SU-DHL-6 (cell line): ENCODE results near the gene PRKD1.

Experiments used
- H2AFZ ChIP-seq: fragments of 200-600 bp; sonication (generic); 2 replicates; pipeline ENCODE4 v1.6.1; 2014; ENCODE audit warnings: low read depth, mild to moderate bottlenecking, moderate library complexity, mixed read lengths, antibody characterized with exemption, low read length; ENCODE audit not compliant: severe bottlenecking
- H3F3A ChIP-seq: fragments of 200-600 bp; shearing (Covaris generic); 2 replicates; pipeline ENCODE4 v1.6.0; 2016; ENCODE audit warnings: antibody characterized with exemption, mild to moderate bottlenecking; ENCODE audit not compliant: insufficient read depth
- H3K27ac ChIP-seq: fragments of 200-600 bp; sonication (generic); 2 replicates; pipeline ENCODE4 v1.5.1; 2016; ENCODE audit warnings: low read depth, mild to moderate bottlenecking, low read length, moderate library complexity, mixed read lengths
- H3K27me3 ChIP-seq: fragments of 200-600 bp; sonication (generic), shearing (Covaris generic); 2 replicates; pipeline ENCODE4 v1.6.0; 2014; ENCODE audit warnings: mild to moderate bottlenecking, low read length
- H3K36me3 ChIP-seq: fragments of 200-600 bp; sonication (generic); 2 replicates; pipeline ENCODE4 v1.6.1; 2014; ENCODE audit warnings: mild to moderate bottlenecking, low read length, mixed read lengths
- H3K4me2 ChIP-seq: fragments of 300-600, 200-600 bp; shearing (Covaris generic), sonication (generic); 2 replicates; pipeline ENCODE4 v1.6.0; 2014; ENCODE audit warnings: low read length, low read depth, mild to moderate bottlenecking; ENCODE audit not compliant: poor library complexity, severe bottlenecking
- H3K4me3 ChIP-seq: fragments of 200-600 bp; sonication (generic); 2 replicates; pipeline ENCODE4 v1.5.1; 2014; ENCODE audit warnings: antibody characterized with exemption, low read length, mild to moderate bottlenecking, mixed read lengths; ENCODE audit not compliant: insufficient read depth, poor library complexity, severe bottlenecking
- H3K79me2 ChIP-seq: fragments of 200-600 bp; sonication (generic); 2 replicates; pipeline ENCODE4 v1.6.1; 2014; ENCODE audit warnings: mild to moderate bottlenecking, low read length, moderate library complexity; ENCODE audit not compliant: insufficient read depth
- H3K9ac ChIP-seq: fragments of 200-600 bp; sonication (generic); 2 replicates; pipeline ENCODE4 v1.7.0; 2014; ENCODE audit warnings: mild to moderate bottlenecking, low read length
- H3K9me2 ChIP-seq: fragments of 200-600 bp; sonication (generic); replicated peaks from 2 replicates; pipeline ENCODE4 v1.6.1; 2014; ENCODE audit warnings: low read length; ENCODE audit not compliant: insufficient read depth
- H3K9me3 ChIP-seq: fragments of 200-600 bp; sonication (generic); 2 replicates; pipeline ENCODE4 v1.6.1; 2014; ENCODE audit warnings: low read length, mixed read lengths; ENCODE audit not compliant: insufficient read depth
- H4K20me1 ChIP-seq: fragments of 200-600 bp; sonication (generic); 2 replicates; pipeline ENCODE4 v1.6.1; 2014; ENCODE audit warnings: low read depth, mild to moderate bottlenecking, antibody characterized with exemption, low read length, moderate library complexity, mixed read lengths
- EZH2phosphoT487 ChIP-seq: fragments of 200-600 bp; sonication (generic), shearing (Covaris generic); conservative IDR thresholded peaks from 2 replicates; pipeline ENCODE4 v1.6.1; 2018; ENCODE audit warnings: mild to moderate bottlenecking, antibody characterized with exemption, low read length, moderate library complexity, mixed read lengths
- TF ChIP-seq, protein P1 (sequence below): fragments of 200-600 bp; sonication (generic); IDR thresholded peaks from one replicate; pipeline ENCODE4 v1.5.1; 2017; ENCODE audit warnings: antibody characterized with exemption, mild to moderate bottlenecking, low read length, moderate library complexity; ENCODE audit not compliant: insufficient read depth, poor library complexity, severe bottlenecking

PRKD1 gene

DNA sequence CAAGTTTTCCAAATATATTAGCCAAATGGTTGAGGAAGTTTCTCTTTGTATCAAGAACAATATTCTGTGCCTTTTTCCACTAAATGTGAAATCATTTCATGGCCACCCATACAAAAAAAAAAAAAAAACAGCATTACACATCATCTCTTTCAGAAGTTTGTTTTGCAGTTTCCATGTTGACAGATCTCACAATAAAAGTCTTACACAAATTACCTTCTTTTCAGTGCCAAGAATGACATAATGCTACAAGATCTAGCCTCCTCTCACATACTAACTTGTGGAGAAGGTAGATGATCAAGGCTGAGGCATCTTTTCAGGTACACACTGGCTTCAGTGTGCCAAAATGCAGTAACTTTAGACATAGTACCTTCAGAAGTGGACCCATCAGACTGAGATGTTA is 35.3 kb downstream of the PRKD1 start:
- Histone ChIP-seq H3K9me2 (no peaks in the 10 kb centered on the region), H3K36me3 (no peaks in the 10 kb centered on the region), H3K9me3 (no peaks in the 10 kb centered on the region), H3K79me2 (no peaks in the 10 kb centered on the region), H3K9ac (no peak overlapping the region), H2AFZ (no peak overlapping the region), H3K27ac (no peak overlapping the region), H3F3A (no peaks in the 10 kb centered on the region), H3K4me2 (no peak overlapping the region), H3K27me3 (no peaks in the 10 kb centered on the region), H4K20me1 (no peaks in the 10 kb centered on the region), H3K4me3 (no peak overlapping the region)
- no peak for TF ChIP-seq EZH2phosphoT487
- TF ChIP-seq, protein P1, sequence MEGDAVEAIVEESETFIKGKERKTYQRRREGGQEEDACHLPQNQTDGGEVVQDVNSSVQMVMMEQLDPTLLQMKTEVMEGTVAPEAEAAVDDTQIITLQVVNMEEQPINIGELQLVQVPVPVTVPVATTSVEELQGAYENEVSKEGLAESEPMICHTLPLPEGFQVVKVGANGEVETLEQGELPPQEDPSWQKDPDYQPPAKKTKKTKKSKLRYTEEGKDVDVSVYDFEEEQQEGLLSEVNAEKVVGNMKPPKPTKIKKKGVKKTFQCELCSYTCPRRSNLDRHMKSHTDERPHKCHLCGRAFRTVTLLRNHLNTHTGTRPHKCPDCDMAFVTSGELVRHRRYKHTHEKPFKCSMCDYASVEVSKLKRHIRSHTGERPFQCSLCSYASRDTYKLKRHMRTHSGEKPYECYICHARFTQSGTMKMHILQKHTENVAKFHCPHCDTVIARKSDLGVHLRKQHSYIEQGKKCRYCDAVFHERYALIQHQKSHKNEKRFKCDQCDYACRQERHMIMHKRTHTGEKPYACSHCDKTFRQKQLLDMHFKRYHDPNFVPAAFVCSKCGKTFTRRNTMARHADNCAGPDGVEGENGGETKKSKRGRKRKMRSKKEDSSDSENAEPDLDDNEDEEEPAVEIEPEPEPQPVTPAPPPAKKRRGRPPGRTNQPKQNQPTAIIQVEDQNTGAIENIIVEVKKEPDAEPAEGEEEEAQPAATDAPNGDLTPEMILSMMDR: no peak

DNA sequence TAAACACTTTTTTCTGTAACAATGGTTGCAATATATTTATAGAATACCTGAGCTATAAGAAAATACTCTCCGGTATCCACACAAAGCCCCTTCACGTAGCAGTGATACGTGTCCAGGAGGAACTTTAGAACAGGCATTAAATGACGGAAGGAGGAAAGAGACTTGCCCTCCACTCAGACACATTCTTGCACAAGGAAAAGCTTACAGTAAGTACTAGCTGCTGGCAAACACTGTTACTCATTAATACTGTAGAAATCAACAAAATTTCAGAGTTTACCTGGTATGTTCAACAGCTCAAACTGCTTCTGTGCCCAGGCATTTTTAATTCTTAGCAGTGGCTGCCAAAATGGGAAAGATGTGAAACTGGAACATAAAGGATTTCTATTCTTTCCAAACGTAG is 41.7 kb downstream of the PRKD1 start:
- H3K4me3 ChIP-seq: no peak overlapping the region
- H3K9me2 ChIP-seq: no peaks in the 10 kb centered on the region
- no peaks in the 10 kb centered on the region for H3K9me3 ChIP-seq
- H3K27me3 ChIP-seq: no peaks in the 10 kb centered on the region
- TF ChIP-seq, protein P1: no peak
- TF ChIP-seq EZH2phosphoT487: no peak
- H3K36me3 ChIP-seq: no peaks in the 10 kb centered on the region
- H3F3A ChIP-seq: no peaks in the 10 kb centered on the region
- H3K79me2 ChIP-seq: no peaks in the 10 kb centered on the region
- H3K4me2 ChIP-seq: no peak overlapping the region
- no peak overlapping the region for H3K27ac ChIP-seq
- H2AFZ ChIP-seq: no peak overlapping the region
- H3K9ac ChIP-seq: no peak overlapping the region
- H4K20me1 ChIP-seq: no peaks in the 10 kb centered on the region

DNA sequence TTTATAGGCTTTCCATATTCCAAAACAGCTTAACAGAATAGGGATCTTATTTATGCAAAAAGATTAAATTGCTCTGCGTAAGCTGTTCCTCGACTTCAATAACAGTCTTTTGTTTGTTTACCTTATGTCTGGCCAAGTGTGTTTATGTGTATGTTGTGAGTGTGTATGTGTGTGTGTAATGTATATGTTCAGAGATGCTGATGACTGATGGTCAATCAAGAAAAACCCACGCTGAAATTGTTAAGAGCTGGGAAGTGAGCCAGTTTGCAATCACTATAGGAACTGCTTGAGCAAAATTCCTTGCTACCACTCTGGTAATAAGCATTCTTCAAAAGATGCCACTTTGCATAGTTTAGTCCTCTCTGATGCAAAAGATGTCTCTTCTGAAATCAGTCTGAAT is 59.6 kb downstream of the PRKD1 start:
- Histone ChIP-seq H3K79me2 (no peaks in the 10 kb centered on the region), H2AFZ (no peak overlapping the region)
- TF ChIP-seq, protein P1: no peak
- TF ChIP-seq EZH2phosphoT487: no peak

DNA sequence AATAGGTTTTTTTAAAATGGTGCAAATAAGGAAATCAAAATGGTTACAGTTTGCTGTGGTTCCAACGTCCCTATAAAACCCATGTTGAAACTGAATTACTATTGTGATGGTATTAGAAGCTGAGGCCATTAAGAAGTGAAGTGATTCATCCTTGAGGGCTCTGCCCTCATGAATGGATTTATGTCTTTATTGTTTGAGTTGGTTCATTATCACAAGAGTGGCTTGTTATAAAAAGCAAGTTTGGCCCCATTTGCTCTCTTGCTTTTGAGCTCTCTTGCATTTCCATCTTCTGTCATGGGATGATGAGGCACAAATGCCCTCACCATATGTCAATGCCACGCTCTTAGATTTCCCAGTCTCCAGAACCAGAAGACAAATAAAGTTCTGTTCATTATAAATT is 62.3 kb downstream of the PRKD1 start:
- Histone ChIP-seq H3K27me3 (no peaks in the 10 kb centered on the region), H3K9me3 (no peaks in the 10 kb centered on the region), H2AFZ (no peak overlapping the region), H4K20me1 (no peaks in the 10 kb centered on the region), H3K9me2 (no peaks in the 10 kb centered on the region), H3K4me3 (no peak overlapping the region), H3K4me2 (no peak overlapping the region), H3K79me2 (no peaks in the 10 kb centered on the region), H3K27ac (no peak overlapping the region), H3K9ac (no peak overlapping the region), H3K36me3 (no peaks in the 10 kb centered on the region), H3F3A (no peaks in the 10 kb centered on the region)
- TF ChIP-seq, protein P1: no peak
- TF ChIP-seq EZH2phosphoT487: no peak

More for the DNA sequence above, 59.6 kb downstream of the PRKD1 start:
- Histone ChIP-seq H3K9me3 (no peaks in the 10 kb centered on the region), H3F3A (no peaks in the 10 kb centered on the region), H3K27me3 (no peaks in the 10 kb centered on the region), H3K4me2 (no peak overlapping the region), H3K27ac (no peak overlapping the region), H3K9ac (no peak overlapping the region), H3K36me3 (no peaks in the 10 kb centered on the region), H4K20me1 (no peaks in the 10 kb centered on the region), H3K9me2 (no peaks in the 10 kb centered on the region), H3K4me3 (no peak overlapping the region)
